Measurements from ENCODE around the gene ZFP36L1.
A peak's percentile ranks its signal among the peaks of the same experiment; 100 is the strongest.

ZFP36L1 gene

DNA sequence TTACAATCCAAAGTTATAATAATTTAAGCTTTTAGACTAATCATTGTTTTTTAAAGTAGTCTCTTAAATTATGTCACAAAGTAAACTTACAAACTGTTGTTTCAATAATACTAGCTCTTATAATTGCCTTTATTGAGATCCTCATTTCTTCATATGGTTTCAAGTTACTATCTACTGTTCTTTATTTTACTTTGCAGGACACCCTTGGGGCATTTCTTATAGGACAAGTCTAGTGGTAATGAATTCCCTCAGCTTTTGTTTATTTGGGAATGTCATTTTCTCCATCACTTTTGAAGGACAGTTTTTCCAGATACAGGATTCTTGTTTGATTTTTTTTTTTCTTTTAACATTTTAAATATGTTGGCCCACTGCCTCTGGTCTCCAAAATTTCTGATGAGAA lies 8.1 kb upstream of the ZFP36L1 start:
- H3K4me3 ChIP-seq (ENCODE audit: low read length): no peak overlapping the region

DNA sequence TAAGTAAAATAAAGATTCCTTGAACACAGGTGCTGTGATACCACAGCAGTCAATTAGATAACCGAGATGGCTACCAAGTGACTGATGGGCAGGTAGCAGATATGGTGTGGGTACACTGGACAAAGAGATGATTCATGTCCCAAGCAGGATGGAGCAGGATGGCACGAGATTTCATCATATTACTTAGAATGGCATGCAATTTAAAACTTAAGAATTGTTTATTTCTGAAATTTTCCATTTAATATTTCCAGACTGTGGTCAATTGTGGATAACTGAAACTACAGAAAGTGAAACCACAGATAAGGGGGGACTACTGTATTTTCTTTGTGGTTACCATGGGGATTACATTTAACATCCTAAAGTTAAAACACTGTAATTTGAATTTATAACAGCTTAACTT lies 7.5 kb upstream of the ZFP36L1 start:
- H3K4me3 ChIP-seq (ENCODE audit: low read length): no peak overlapping the region
- DNase-seq (ENCODE audit: low read depth, low spot score): no peak

More for the DNA sequence above, 8.1 kb upstream of the ZFP36L1 start:
- DNase-seq (ENCODE audit: low read depth, low spot score): no peak

DNA sequence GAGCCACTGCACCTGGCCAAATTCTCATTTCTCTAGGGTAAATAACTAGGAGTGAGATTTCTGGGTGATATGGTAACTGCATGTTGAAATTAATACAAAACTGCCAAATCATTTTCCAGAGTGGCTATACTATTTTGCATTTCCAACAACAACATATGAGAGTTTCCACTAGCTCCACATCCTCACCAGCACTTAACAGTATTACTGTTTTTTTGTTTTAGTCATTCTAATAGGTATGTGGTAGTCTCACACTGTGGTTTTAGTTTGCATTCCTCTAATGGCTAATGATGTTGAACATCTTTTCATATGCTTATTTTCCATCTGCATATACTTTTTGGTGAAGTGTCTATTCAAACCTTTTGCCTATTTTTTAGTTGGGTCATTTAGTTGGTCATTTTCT lies 5.8 kb upstream of the ZFP36L1 start:
- no peak overlapping the region for H3K4me3 ChIP-seq (ENCODE audit: low read length)
- no peak for DNase-seq (ENCODE audit: low read depth, low spot score)

- H3K4me3 ChIP-seq (ENCODE audit: low read length): no peak overlapping the region
- DNase-seq (ENCODE audit: low read depth, low spot score): no peak
Measured at GRCh38 chr14:68797121-68797670, 4.3 kb upstream of the ZFP36L1 start.

- H3K4me3 ChIP-seq (ENCODE audit: low read length): peak overlapping the region; percentile 76
- no peak for DNase-seq (ENCODE audit: low read depth, low spot score)
Measured at GRCh38 chr14:68796418-68797101, 3.7 kb upstream of the ZFP36L1 start.

DNA sequence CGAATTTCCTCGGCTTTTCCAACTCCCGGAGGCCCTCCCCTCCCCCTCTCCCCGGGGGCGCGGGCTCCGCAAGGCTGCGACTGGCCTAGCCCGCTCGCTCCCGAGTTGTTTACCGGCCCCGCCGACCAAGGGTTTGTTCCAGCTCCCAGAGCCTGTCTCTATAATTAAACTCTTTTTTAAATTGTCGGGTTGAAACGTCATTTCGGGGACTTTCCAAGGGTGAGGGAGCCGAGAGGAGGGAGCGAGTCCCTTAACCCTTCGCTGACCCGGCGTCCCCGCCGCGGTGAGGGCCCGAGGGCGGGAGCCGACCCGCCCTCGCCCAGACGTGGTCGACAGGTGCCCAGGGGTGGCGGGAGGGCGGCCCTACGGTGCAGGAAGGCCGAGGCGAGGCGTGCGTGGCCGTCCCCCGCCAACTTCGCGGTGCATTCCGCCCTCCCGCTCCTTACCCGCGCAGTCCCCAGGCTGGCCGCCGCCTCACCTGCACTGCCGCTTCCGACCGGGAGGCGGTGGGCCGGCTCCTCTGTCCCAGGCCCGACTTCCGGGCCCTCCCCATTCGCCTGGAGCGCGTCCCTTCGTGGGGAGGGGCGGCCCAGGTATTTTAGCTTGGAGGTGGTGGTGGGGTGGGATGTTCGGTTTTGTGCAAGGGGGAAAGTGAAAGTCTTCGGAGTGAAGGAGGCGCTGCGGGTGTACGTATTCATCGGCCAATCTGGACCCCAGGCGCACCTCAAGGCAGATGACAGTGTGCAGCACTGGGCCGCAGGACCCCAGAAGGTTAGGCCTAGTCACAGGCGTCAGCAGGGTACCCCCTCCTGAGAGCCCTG lies 2.9 kb upstream of the ZFP36L1 start:
- H3K4me3 ChIP-seq (ENCODE audit: low read length): peak overlapping the region; percentile 76
- no peak for DNase-seq (ENCODE audit: low read depth, low spot score)

DNA sequence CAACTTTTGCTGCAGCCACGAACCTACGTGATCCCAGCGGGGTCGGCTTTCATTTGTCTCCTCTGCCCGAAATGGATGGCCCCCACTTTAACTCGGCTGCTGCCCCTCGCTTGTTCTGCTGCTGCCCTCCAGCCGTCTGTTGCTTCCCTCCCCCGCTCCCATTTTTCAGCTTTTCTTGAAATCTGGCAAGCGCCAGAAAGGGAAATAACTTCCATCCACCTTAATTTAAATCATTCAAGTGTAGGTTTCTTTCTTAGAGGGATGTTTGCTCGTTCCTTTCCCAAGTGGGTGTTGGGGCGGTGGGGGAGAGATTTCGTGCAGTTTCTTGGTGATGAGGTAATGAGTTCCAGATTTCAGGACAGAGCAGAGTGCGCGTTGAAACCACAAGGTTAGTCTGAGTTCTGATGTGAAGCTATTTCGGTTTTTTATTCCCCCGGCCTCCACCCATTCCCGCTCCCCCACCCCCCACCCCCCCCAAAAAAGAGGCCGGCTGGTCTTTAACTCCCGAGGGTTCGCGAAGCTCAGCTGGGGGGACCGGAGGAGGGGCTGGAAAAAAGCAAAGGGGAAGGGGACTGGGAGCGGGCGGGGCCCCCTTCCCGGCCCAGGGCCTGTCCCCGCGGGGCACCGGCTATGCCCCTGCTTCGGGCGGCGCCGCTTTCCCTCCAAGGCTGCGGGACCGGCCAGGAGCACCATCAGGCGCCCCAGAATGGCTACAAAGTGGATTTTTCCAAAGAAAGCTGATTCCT lies 2.2 kb upstream of the ZFP36L1 start:
- no peak for DNase-seq (ENCODE audit: low read depth, low spot score)
- H3K4me3 ChIP-seq (ENCODE audit: low read length): peak overlapping the region; percentile 76

DNA sequence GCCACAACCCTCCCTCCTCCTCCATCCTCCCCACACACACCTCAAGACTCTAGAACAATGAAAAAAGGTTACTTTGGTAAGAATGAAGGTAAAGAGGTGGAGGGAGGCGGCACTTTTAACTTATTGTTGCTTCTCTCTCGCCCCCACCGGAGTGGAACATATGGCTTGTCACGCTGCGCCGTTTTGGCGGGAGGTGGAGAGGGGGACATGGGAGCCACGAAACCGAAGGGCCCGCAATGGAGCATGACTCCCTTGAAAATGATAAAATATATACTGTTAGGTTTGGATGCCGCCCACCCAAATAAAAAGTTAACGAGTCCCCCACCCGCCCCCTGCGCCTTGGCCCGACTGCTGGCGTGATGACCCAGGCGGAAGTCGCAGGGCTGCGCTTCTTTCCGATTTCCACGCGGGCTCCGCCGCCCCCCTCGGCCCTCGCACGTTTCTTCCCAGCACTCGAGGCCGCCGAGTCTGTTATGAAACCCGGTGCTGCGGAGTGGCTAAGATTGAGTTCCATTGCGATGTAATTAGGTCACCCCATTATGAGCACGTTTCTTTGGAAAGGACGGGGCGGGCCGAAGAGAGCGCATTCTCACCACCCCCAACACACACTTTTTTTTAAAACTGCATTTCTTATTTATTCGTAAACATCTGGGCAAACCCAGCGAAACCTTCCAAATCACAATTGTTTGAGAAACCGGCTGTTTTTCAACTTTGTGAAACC lies 1.4 kb upstream of the ZFP36L1 start:
- peak overlapping the region; percentile 76 for H3K4me3 ChIP-seq (ENCODE audit: low read length)
- DNase-seq (ENCODE audit: low read depth, low spot score): no peak

DNA sequence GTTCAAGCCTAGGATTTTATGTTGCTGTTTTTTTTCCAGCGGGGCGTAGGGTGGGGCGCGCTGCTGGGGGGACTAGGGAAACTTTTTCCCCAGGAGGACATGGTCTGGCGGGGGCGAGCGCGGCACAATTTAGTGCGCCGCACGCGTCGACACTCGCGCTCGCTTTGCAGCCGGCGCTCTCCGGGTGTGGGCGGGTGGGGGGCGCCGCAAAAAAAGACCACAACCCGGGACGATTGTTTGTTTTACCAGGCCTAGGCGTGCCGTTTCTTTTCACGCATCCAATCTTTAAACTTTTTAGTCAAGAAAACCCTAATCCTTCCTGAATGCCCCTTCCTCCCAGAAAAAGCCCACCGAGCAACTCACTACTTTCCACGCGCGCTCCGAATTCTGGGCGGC lies 865 bp upstream of the ZFP36L1 start:
- H3K4me3 ChIP-seq (ENCODE audit: low read length): peak overlapping the region; percentile 76
- DNase-seq (ENCODE audit: low read depth, low spot score): no peak

DNA sequence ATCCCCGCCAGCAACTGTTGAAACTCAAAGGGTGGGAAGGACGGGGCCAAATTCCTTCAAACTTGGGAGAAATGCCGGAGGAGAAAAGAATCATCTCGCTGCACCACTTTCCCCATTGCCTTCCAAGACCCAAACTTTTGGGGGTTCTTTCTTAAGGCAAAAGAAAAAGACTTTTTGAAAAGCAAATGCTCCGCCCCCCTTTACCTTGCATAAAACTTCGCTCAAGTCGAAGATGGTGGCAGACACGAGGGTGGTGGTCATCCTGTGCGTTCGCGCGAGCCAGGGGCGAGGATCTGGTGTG lies 239 bp downstream of the ZFP36L1 start:
- peak overlapping the region; percentile 76 for H3K4me3 ChIP-seq (ENCODE audit: low read length)

DNA sequence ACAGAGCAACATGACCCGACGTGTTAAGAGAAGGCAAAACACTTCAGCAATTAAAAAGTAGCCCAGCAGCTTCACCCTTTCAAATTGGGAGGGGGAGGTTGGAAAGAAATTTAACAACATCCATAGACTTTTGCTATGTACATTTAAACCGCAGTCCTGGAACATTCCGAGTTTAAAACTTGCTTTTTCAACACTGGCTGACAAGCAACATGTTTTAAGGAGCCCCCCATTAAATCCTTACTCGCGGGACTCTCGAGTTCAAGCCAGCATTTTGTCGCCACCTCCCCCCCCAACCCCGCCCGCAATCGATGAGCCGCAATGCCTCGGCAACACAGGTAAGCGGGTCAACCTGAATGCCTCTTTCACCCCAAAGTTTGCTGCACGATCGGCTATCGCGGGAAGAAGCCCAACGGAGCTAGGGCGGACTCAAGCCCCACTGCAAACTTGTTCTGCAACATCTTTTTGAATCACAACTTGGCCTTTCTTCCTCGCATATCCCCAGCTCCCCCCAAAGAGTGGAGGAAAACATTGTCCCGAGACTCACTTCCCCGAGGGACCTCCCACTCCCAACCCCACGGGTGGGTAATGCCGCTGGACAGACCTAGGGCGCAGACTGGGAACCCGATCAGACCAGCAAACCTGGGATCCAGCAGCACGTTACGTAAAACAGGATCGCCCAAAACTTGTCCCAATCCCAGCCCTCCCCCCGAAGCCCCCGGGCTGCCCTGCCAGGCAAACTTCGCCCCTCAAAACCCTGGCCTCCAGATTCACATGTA lies 777 bp downstream of the ZFP36L1 start:
- no peak for DNase-seq (ENCODE audit: low read depth, low spot score)
- H3K4me3 ChIP-seq (ENCODE audit: low read length): peak overlapping the region; percentile 76

More for the DNA sequence above, 239 bp downstream of the ZFP36L1 start:
- no peak for DNase-seq (ENCODE audit: low read depth, low spot score)

DNA sequence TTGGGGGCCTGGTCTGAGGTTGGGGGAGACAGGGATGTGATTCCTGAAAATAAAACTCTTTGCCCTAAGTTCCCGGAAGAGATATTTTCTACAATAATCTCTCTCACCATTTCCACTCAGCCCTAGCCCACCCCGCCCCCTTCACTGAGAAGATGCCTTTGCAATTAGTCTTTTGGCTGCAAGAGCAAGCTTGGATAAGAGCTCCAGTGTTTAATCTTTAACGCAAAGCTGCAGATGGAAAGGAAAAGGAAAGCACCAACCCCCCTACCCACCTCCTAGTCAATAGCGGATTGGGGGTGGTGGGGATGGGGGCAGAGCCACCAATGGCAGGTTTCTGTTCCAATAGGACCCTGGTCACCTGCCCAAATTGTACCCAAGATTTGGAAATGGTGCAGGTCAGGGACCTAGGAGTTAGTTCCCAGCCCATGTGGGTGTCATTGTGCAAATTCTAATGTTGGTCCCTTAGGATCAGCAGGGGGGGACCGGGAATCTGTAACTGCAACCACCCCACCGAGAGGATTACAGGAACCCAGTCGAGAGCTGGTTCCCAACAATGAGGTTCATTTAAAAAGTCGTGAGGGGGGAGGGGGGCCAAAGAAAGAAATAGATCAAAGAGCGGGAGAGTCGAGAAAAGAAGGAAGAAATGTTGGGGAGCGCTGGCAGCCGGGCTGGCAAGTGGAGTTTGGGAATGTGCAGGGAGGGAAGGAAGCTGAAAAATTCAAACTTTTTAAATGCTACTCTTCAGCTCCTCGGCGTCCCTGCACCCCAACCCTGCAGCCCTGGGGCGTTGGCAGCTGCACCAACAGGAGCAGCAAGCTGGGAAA lies 1.6 kb downstream of the ZFP36L1 start:
- H3K4me3 ChIP-seq (ENCODE audit: low read length): peak overlapping the region; percentile 76
- DNase-seq (ENCODE audit: low read depth, low spot score): no peak

DNA sequence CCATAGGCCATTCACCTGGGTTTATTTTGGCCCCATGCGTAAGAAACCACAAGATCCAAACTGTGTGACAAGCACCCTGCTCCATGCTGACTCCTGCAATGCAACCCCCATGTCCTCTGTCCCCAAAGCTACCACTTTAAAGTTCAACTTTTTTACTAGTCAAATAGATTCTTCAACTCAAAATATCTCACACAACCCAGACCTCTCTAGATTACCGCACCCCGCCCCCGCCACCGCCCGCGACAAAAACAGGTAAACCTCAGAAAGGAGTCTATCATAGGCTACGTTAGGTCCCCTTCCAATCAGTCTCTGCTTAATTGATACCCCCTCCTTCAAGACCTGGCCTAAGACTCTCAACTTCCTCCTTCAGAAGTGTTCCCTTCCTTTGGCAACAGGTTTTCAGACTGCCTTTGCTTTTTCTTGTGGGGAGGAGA lies 2.2 kb downstream of the ZFP36L1 start:
- no peak for DNase-seq (ENCODE audit: low read depth, low spot score)
- H3K4me3 ChIP-seq (ENCODE audit: low read length): no peak overlapping the region

DNA sequence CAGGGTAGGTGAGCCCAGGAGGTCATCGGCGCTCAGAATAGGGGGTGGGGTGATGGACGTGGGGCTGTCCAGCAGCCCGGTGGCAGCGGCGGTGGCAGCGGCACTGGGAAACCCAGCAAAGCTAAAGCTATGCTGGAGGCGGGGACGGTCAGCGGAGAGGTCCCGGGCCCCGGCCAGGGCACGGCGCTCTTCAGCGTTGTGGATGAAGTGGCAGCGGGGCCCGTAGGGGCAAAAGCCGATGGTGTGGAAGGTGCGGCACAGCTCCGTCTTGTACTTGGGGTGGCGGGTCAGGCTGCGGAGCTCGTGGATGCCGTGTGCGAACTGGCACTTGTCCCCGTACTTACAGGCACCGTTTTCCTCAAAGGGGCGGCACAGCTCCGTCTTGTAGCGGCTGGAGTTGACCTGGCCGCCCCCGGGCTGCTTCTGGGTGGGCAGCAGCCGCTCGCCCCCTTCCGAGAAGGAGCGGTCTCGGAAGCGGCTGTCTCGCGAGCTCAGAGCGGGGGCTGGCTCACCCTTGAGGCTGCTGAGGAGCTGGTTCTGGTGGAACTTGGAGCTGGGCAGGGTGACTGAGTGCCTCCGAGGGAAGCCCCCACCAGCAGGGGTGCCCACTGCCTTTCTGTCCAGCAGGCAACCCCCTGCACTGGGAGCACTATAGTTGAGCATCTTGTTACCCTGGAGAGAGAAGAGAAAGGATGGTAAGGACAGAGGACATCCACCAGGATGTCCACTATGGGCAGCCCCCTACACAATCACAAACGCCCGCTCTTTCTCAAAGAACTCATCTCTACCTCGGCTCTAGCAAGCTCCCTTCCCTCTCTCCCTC lies 2.8 kb downstream of the ZFP36L1 start:
- DNase-seq (ENCODE audit: low read depth, low spot score): no peak
- H3K4me3 ChIP-seq (ENCODE audit: low read length): no peak overlapping the region

DNA sequence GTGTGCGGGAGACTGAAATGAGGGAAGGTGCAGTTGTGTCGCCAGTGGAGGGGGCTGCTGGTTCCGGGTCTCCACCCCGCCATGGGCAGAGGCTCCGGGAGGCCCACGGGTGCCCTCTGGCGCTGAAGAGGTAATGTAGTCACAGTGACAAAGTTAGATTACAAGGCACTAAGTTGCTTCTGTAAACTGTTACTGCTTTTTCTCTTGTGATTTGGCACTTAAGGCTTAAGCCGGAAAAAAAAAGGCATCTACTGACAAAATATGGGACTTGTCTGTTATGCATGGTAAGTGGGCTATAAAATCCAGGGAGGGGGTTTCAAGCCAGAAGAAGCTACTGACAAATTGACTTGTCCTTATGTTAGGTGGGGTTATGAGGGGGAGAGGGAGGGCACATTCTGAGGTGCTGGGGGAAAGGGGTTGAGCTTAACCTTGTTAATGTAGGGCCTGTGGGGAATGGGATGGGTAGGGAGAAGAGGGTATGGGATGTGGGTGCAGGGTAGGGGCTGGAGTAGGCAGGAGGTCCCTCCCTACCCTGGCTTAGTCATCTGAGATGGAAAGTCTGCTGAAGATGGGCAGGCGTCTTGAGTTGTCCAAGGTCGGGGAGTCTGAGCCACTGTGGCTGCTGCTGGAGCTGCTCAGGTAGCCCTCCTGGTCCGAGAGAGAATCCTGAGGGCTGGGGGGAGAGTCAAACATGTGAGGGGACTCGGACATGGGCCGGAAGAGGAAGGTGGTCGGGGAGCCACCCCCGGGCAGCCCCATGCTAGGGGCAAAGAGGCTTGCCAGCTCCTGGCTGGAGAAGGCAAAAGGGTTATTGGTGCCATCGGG lies 3.7 kb downstream of the ZFP36L1 start:
- H3K4me3 ChIP-seq (ENCODE audit: low read length): no peak overlapping the region
- peak; percentile 71 for DNase-seq (ENCODE audit: low read depth, low spot score)

Measured in Jurkat, Clone E6-1 (cell line).